Naive thymus-derived CD8-positive, alpha-beta T cell (primary cell): ENCODE results near the gene ALDH3A1. TPM values are rescaled to one million over a fixed set of nuclear protein-coding genes. Genes with fewer than 3 reads are reported as not detected.

ENCODE experiments used
- ATAC-seq, 2 donors: fragments of 150-1000 bp; cut with Tn5 transposase in 1 of 2; sonication (Bioruptor Pico), chemical (Tn5 transposase) in 1 of 2; 1 replicate in 1 of 2; 2 replicates in 1 of 2; pipeline ENCODE4 v1.10.0; 2021; ENCODE audit warnings: mild to moderate bottlenecking in 2 of 2, moderate library complexity in 2 of 2
- POLR2A ChIA-PET: fragments of 350-600 bp; sonication (Branson Sonifier 250); formaldehyde crosslinking; loops from one replicate; lab custom pipeline; 2021; ENCODE audit warnings: antibody characterized with exemption; lab: Charles Lee
- DNase-seq, 10 donors: peaks; one replicate each; pipeline versions ENCODE4 v3.0.0 to v3.0.0-alpha.2; 2020 to 2022
- H3K27ac Mint-ChIP-seq, 10 donors: one replicate each; pipeline ENCODE4 v1.8.0; 2020 to 2022; ENCODE audit warnings: mild to moderate bottlenecking in 10 of 10, mixed read lengths in 10 of 10, moderate library complexity in 4 of 10, inconsistent platforms in 1 of 10
- H3K27me3 Mint-ChIP-seq, 5 donors: one replicate each; pipeline ENCODE4 v1.8.0; 2021 to 2022; ENCODE audit warnings: mixed read lengths in 5 of 5
- H3K36me3 Mint-ChIP-seq, 3 donors: one replicate each; pipeline ENCODE4 v1.8.0; 2020 to 2022; ENCODE audit warnings: mixed read lengths in 3 of 3, mild to moderate bottlenecking in 2 of 3, inconsistent platforms in 1 of 3
- H3K4me1 Mint-ChIP-seq, 4 donors: one replicate each; pipeline ENCODE4 v1.8.0; 2021 to 2022; ENCODE audit warnings: mixed read lengths in 4 of 4
- H3K4me3 Mint-ChIP-seq, 10 donors: one replicate each; pipeline ENCODE4 v1.8.0; 2020 to 2022; ENCODE audit warnings: mild to moderate bottlenecking in 10 of 10, mixed read lengths in 10 of 10, moderate library complexity in 6 of 10, inconsistent platforms in 1 of 10
- H3K9me3 Mint-ChIP-seq, 9 donors: one replicate each; pipeline ENCODE4 v1.8.0; 2020 to 2022; ENCODE audit warnings: mixed read lengths in 9 of 9, mild to moderate bottlenecking in 3 of 9, inconsistent platforms in 1 of 9, moderate library complexity in 1 of 9
- polyA plus RNA-seq, 3 donors: library from polyadenylated mRNA; unstranded; fragments of 300-500 nt; fragmentation: Illumina TruSeq; gene quantifications; one replicate each; pipeline ENCODE4 v1.2.3, GENCODE V29; 2021
- total RNA-seq, 8 experiments: library from RNA in 2 of 8; stranded (reverse) in 2 of 8; gene quantifications; one replicate each; pipeline ENCODE4 v1.2.3 and lab custom pipeline; 2021 to 2026

Gene ALDH3A1
- total and polyA plus RNA-seq, 5 experiments from 2014 or later: 0.11 TPM; not detected in 4

DNA sequence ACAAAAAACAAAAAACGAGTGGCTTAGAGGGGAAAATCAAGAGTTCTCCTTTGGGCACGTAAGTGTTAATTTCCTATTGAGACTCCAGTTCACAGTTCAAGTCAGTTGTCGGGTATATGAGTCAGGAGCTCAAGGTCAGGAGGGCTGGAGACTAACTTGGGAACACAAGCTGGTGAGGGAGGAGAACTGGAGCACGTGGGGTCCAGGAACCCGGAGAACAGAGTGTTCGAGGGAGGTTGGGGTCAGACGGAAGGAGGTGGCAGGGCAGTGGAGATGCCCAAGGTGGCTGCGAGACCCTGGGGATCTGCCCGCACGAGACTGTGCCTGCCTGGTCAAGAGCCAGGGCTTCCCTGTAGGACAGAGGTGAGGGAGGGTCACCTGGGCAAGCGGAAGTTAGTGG lies 12.0 kb downstream of the ALDH3A1 start:
- no peak overlapping the region for H3K27ac Mint-ChIP-seq
- H3K4me1 Mint-ChIP-seq: peaks cover 0 to 2% (median 0%) of the 10 kb centered on the region in 4 donors
- no peak for ATAC-seq
- no peaks in the 10 kb centered on the region for H3K9me3 Mint-ChIP-seq
- no peaks in the 10 kb centered on the region for H3K27me3 Mint-ChIP-seq
- H3K4me3 Mint-ChIP-seq: no peak overlapping the region
- H3K36me3 Mint-ChIP-seq: no peaks in the 10 kb centered on the region
- peak in 1 of 10 donors; percentile 35 for DNase-seq
- POLR2A ChIA-PET: no interaction called here

DNA sequence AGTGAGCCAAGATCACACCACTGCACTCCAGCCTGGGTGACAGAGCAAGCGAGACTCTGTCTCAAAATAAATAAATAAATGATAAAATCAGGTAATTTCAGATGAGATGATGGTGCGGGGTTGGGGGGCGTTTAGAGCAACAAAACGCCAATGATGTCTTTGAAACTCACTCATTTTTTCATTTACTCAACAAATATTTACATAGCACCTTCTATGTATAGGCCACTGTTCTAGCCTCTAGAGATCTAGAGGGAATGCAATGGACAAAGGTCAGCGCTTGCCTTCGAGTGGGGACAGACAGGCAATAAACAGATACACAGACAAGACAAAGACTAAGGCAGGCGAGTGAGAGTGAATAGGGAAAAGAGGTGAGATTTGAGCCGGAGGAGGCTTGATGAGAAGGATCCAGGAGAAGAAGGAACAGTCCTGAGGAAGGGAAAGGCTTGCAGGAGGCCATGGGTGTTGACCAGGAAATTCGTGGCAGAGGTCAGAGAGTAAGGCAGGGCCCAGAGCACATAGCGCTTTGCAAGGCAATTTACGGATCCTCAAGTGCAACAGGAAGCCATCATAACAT lies 14.1 kb downstream of the ALDH3A1 start:
- peak overlapping the region in 1 of 10 donors; percentile 23 for H3K27ac Mint-ChIP-seq
- H3K4me1 Mint-ChIP-seq: peaks cover 0 to 2% (median 0%) of the 10 kb centered on the region in 4 donors
- POLR2A ChIA-PET: no interaction called here
- ATAC-seq: no peak
- no peaks in the 10 kb centered on the region for H3K27me3 Mint-ChIP-seq
- H3K4me3 Mint-ChIP-seq: no peak overlapping the region
- DNase-seq: peak in 1 of 10 donors; percentile 34
- no peaks in the 10 kb centered on the region for H3K9me3 Mint-ChIP-seq
- no peaks in the 10 kb centered on the region for H3K36me3 Mint-ChIP-seq

DNA sequence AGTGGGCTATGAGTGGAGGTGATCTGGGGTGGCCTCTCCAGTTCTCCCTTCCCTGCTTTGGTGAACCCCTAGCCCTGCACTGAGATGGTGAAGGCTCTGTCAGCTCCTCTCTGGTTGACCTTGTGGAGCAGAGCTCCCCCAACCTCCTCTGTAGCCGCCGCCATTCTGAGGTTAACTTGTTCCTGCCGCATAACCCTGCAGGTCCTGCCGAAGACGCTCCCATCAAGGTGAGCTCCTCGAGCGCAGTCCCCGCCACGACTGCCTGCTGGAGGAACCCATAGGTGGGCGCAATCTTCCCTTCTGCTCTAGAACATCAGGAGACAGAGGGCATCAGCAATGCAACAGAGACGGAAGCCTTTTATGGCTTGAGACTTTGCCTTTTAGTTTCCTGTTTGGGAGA lies 16.5 kb downstream of the ALDH3A1 start:
- DNase-seq (peak in 1 of 10 donors; percentile 45), ATAC-seq (no peak)
- Mint-ChIP-seq H3K4me1 (peaks cover 0 to 6% (median 2%) of the 10 kb centered on the region in 4 donors), H3K27ac (peak overlapping the region in 3 of 10 donors; percentile 22 to 43 (median 37)), H3K4me3 (no peak overlapping the region), H3K36me3 (no peaks in the 10 kb centered on the region), H3K27me3 (no peaks in the 10 kb centered on the region), H3K9me3 (no peaks in the 10 kb centered on the region)
- POLR2A ChIA-PET: interaction anchor here (1.3 kb wide), 1 partner anchor 13 kb away, joined by 3 read pairs; no protein-coding TSS in a partner anchor

GRCh38 chr17:19730843-19731242 lies 17.3 kb downstream of the ALDH3A1 start:
- DNase-seq (peak in 1 of 10 donors; percentile 21), ATAC-seq (no peak)
- Mint-ChIP-seq H3K4me3 (no peak overlapping the region), H3K9me3 (no peaks in the 10 kb centered on the region), H3K27ac (peak overlapping the region in 2 of 10 donors; percentile 72 to 81), H3K36me3 (no peaks in the 10 kb centered on the region), H3K4me1 (peaks cover 0 to 9% (median 5%) of the 10 kb centered on the region in 4 donors), H3K27me3 (no peaks in the 10 kb centered on the region)
- POLR2A ChIA-PET: no interaction called here

DNA sequence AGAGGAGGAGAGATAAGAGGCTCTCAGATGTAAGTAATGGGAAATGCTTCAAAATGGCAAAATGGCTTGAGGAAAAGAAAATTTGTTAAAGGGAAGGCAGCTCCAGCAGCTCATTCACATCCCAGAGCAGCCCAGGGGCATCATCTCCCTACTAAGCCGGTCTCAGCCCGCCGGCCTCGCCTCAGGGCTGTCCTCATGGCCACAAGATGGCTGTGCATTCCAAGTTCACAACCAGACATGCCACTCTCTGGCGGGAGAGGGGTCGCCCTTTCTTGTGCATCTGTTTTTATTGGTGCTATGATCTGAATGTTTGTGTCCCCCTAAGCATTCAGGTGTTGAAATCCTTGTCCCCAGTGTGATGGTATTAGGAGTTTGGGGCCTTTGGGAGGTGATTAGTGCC lies 18.2 kb downstream of the ALDH3A1 start:
- ATAC-seq: no peak
- POLR2A ChIA-PET: no interaction called here
- H3K27ac Mint-ChIP-seq: peak overlapping the region in 1 of 10 donors; percentile 58
- H3K36me3 Mint-ChIP-seq: no peaks in the 10 kb centered on the region
- no peaks in the 10 kb centered on the region for H3K27me3 Mint-ChIP-seq
- peak in 1 of 10 donors; percentile 41 for DNase-seq
- H3K4me3 Mint-ChIP-seq: no peak overlapping the region
- peaks cover 9 to 18% (median 14%) of the 10 kb centered on the region in 4 donors for H3K4me1 Mint-ChIP-seq
- H3K9me3 Mint-ChIP-seq: no peaks in the 10 kb centered on the region

GRCh38 chr17:19728084-19728495 lies 20.0 kb downstream of the ALDH3A1 start:
- Mint-ChIP-seq H3K9me3 (no peaks in the 10 kb centered on the region), H3K4me1 (peaks cover 11 to 29% (median 23%) of the 10 kb centered on the region in 4 donors)
- ATAC-seq: no peak

DNA sequence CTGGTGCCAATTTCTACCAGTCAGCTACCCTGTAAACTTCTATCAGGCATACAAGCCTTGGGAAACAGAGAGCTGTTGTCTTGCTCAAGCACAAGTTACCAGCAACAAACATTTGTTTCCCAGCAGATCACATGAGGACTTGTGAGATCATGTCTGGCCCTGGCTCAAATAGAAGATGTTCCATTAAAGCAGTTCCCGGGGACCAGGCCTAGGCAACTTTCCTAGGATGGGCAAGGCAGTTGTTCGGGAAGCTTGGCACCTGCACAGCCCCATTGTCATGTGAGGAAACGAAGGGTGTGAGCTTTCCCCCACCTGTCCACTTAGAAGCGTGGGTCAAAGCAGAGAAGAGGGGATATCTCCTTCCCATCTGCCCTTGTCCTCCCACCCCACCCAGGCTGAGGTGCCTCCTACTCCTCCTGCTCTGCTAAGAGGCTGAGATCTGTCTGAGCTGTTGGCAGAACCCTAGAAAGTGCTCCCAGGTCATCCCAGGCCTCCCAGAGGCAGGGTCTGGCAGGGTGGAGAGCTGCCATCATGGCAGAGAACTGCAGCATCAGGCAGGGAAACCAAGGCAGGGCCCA lies 20.5 kb downstream of the ALDH3A1 start:
- H3K4me3 Mint-ChIP-seq: no peak overlapping the region
- POLR2A ChIA-PET: interaction anchor here (1.0 to 1.6 kb wide), 2 partner anchors 79 to 90 kb away, joined by 3 to 5 read pairs; partner anchors contain the start of gene ALDH3A2
- H3K27ac Mint-ChIP-seq: peak overlapping the region in 5 of 10 donors; percentile 10 to 63 (median 43)
- peaks cover 11 to 32% (median 23%) of the 10 kb centered on the region in 4 donors for H3K4me1 Mint-ChIP-seq
- ATAC-seq (no peak), DNase-seq (peak in 1 of 10 donors; percentile 52)
- H3K9me3 Mint-ChIP-seq: no peaks in the 10 kb centered on the region
- no peaks in the 10 kb centered on the region for H3K27me3 Mint-ChIP-seq
- H3K36me3 Mint-ChIP-seq: no peaks in the 10 kb centered on the region

More at GRCh38 chr17:19728084-19728495, 20.0 kb downstream of the ALDH3A1 start:
- no peak overlapping the region for H3K4me3 Mint-ChIP-seq
- DNase-seq: no peak
- no peaks in the 10 kb centered on the region for H3K36me3 Mint-ChIP-seq
- no peak overlapping the region for H3K27ac Mint-ChIP-seq
- H3K27me3 Mint-ChIP-seq: no peaks in the 10 kb centered on the region
- POLR2A ChIA-PET: interaction anchor here (1.0 kb wide), 1 partner anchor 89 kb away, joined by 3 read pairs; no protein-coding TSS in a partner anchor

- no peak for DNase-seq
- ATAC-seq: no peak
- POLR2A ChIA-PET: interaction anchor here (1.0 to 1.6 kb wide), 2 partner anchors 79 to 91 kb away, joined by 3 to 5 read pairs; partner anchors contain the start of gene ALDH3A2
- H3K27ac Mint-ChIP-seq: peak overlapping the region in 7 of 10 donors; percentile 10 to 63 (median 43)
- H3K9me3 Mint-ChIP-seq: no peaks in the 10 kb centered on the region
- H3K36me3 Mint-ChIP-seq: no peaks in the 10 kb centered on the region
- no peak overlapping the region for H3K4me3 Mint-ChIP-seq
- no peaks in the 10 kb centered on the region for H3K27me3 Mint-ChIP-seq
- peaks cover 11 to 33% (median 25%) of the 10 kb centered on the region in 4 donors for H3K4me1 Mint-ChIP-seq
These were observed 21.3 kb downstream of the ALDH3A1 start for GRCh38 chr17:19726631-19727376.

GRCh38 chr17:19725486-19725885 lies 22.6 kb downstream of the ALDH3A1 start:
- ATAC-seq (no peak), DNase-seq (peak in 1 of 10 donors; percentile 32)
- no peaks in the 10 kb centered on the region for H3K36me3 Mint-ChIP-seq
- no peaks in the 10 kb centered on the region for H3K27me3 Mint-ChIP-seq
- peak overlapping the region; percentile 43 to 92 (median 86) for H3K27ac Mint-ChIP-seq
- no peaks in the 10 kb centered on the region for H3K9me3 Mint-ChIP-seq
- H3K4me3 Mint-ChIP-seq: peak overlapping the region; percentile 72 to 92 (median 80)
- H3K4me1 Mint-ChIP-seq: peaks cover 9 to 36% (median 25%) of the 10 kb centered on the region in 4 donors
- POLR2A ChIA-PET: interaction anchor here (1.5 kb wide), 1 partner anchor 20 kb away, joined by 3 read pairs; no protein-coding TSS in a partner anchor

DNA sequence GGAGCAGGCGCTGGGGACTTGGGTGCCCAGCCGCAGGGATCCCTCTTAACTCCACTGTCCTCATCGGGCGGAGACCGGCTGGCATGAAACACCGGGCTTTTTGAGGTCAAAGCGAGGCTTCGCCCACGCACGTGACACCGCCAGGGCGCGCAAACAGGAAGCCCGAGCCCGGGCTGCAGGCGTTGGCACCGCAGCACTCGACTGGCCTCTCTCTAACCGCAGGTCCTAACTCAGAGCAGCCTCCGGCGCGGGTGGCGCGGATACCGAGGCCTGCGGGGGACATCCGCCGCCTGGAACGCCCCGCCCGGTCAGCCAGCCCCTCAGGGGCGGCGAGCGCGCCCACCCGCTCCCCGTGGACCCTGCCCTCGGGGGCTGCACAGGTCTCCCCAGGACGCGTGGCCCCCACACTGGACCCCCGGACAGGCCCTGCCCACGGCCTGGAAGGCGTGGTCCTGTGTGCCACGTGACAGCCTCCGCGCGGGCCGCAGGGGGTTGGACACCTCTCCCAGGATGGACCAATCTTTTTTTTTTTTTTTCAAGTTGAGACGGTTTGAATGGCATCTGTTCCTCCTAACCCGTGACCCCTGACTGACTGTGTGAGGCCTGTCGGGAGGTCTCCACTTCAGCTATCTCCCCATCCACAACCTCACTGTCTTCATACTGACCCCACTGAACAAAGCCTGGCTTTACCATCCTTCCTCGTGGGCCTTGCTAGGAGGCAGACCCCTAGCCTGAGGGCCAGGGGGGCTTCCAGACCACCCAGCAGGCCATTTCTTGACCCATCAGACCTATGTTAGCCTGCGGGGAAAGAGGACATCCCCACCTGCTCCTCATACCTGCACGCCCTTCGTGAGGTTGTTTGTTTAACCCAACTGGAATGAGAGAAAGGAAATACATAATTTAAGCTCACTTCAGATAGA lies 23.3 kb downstream of the ALDH3A1 start:
- Mint-ChIP-seq H3K36me3 (no peaks in the 10 kb centered on the region), H3K4me3 (peak overlapping the region; percentile 72 to 92 (median 80)), H3K4me1 (peaks cover 9 to 37% (median 25%) of the 10 kb centered on the region in 4 donors), H3K27me3 (no peaks in the 10 kb centered on the region), H3K27ac (peak overlapping the region; percentile 79 to 92 (median 86)), H3K9me3 (no peaks in the 10 kb centered on the region)
- DNase-seq (peak in 6 of 10 donors; percentile 28 to 66 (median 36)), ATAC-seq (peak; percentile 79 to 83)
- POLR2A ChIA-PET: interaction anchor here (1.5 kb wide), 1 partner anchor 20 kb away, joined by 3 read pairs; no protein-coding TSS in a partner anchor

- Mint-ChIP-seq H3K27ac (peak overlapping the region in 8 of 10 donors; percentile 18 to 86 (median 58)), H3K4me1 (peaks cover 9 to 39% (median 25%) of the 10 kb centered on the region in 4 donors), H3K9me3 (no peaks in the 10 kb centered on the region), H3K36me3 (no peaks in the 10 kb centered on the region), H3K4me3 (peak overlapping the region; percentile 47 to 82 (median 66)), H3K27me3 (no peaks in the 10 kb centered on the region)
- ATAC-seq (no peak), DNase-seq (peak in 1 of 10 donors; percentile 31)
- POLR2A ChIA-PET: interaction anchor here (0.7 kb wide), 1 partner anchor 126 kb away, joined by 4 read pairs; no protein-coding TSS in a partner anchor
These were observed 24.1 kb downstream of the ALDH3A1 start for GRCh38 chr17:19723964-19724363.
